Dedifferentiated amniotic fluid mesenchymal stem cell (primary cell): ENCODE results near the gene CLIC5.

ENCODE experiments used
- DNase-seq: peaks from one replicate; pipeline ENCODE4 v3.0.0-alpha.2; 2016; ENCODE audit errors: extremely low spot score

CLIC5 gene

GRCh38 chr6:45843848-45844521, 171.7 kb downstream of the CLIC5 start:
- DNase-seq, result no peak

- no peak for DNase-seq
Measured at GRCh38 chr6:45841062-45841461, 174.6 kb downstream of the CLIC5 start.

- DNase-seq, result no peak
Measured at GRCh38 chr6:45838996-45839395, 176.7 kb downstream of the CLIC5 start.

GRCh38 chr6:45838451-45838850, 177.2 kb downstream of the CLIC5 start:
- no peak for DNase-seq

- no peak for DNase-seq
Measured at GRCh38 chr6:45837541-45838200, 178.0 kb downstream of the CLIC5 start.

GRCh38 chr6:45836984-45837383, 178.7 kb downstream of the CLIC5 start:
- DNase-seq, result no peak

- DNase-seq, result no peak
Measured at GRCh38 chr6:45836438-45836824, 179.2 kb downstream of the CLIC5 start.

- no peak for DNase-seq
Measured at GRCh38 chr6:45835721-45836437, 179.8 kb downstream of the CLIC5 start.

- DNase-seq, result no peak
Measured at GRCh38 chr6:45832063-45832462, 183.6 kb downstream of the CLIC5 start.
